HG03196 (cell line): Measurements from ENCODE around the gene FOXK2.
"Not testable (repeated sequence)": the region's sequence is repeated elsewhere in the genome, so short reads cannot be mapped to it uniquely, and the experiment has no call there.

Experiments used
- ATAC-seq: cut with Tn5 transposase; IDR thresholded peaks from one replicate; pipeline ENCODE4 v1.9.1; 2021; ENCODE audit not compliant: unreplicated experiment

FOXK2 gene

DNA sequence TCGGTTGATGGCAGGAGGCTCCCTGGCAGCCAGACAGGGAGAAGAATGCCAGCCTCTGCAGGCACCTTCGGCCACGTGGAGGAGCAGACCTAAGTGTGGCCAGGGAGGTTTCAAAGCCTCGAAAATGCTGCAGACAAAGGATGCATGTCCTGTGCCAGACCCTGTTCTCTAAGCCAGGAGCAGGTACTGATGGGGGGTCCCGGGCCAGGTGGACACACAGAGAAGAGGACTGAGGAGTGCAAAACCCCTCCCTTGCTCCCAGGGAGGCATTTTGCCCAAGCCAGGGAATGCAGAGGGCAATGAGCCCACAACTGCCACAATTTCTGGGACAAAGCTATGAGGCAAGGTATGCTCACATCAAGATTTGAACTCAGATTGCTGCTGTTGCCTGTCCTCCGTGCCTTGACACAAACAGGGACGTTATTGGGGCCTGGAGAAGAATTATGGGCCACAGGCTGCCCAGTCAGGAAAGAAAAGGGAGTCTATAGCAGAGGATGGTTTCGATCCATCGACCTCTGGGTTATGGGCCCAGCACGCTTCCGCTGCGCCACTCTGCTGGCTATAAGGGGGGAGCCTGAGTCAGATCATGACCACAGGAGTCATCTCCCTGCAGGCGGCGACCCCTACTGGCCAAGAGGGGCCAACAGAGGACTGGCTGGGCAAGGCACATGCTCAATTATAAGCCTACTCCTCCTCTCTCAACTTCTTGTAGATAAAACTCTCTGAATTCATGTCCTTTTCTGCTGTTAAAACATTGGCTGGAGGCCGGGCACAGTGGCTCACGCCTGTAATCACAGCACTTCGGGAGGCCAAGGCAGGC, 25.1 kb upstream of the FOXK2 start:
- ATAC-seq, result peak; percentile 48

DNA sequence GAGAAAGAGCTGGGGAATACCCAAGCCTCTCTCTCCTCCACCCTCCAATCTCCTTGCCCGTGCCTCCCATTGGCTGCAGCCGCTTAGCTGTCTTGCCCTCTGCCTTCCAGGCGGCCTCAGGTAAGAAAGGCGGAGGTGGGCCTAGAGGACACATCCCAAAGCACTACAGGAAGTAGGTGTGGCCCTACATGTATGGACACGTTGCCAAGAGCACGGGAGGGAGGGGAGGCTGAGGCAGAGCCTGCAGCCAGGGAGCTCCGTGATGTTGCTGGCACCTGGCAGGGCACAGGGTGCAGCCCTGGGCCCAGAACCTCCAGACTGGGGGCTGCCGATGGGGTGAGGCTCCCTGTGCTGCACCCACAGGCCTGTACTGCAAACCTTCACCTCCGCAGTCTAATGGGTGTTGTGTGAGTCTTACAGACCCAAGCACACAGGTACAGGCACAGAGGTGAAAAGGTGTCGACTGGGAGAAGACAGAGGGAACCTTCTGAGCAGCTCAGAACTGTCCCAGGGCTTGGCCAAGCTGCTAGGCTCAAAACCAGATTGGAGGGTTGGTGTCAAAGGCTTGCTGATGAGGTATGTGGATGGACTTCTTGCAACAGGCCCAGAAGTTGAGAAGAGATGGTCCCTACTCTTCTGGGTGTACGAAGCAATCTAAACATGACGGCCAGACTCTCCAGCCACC, 23.5 kb upstream of the FOXK2 start:
- ATAC-seq, result no peak

DNA sequence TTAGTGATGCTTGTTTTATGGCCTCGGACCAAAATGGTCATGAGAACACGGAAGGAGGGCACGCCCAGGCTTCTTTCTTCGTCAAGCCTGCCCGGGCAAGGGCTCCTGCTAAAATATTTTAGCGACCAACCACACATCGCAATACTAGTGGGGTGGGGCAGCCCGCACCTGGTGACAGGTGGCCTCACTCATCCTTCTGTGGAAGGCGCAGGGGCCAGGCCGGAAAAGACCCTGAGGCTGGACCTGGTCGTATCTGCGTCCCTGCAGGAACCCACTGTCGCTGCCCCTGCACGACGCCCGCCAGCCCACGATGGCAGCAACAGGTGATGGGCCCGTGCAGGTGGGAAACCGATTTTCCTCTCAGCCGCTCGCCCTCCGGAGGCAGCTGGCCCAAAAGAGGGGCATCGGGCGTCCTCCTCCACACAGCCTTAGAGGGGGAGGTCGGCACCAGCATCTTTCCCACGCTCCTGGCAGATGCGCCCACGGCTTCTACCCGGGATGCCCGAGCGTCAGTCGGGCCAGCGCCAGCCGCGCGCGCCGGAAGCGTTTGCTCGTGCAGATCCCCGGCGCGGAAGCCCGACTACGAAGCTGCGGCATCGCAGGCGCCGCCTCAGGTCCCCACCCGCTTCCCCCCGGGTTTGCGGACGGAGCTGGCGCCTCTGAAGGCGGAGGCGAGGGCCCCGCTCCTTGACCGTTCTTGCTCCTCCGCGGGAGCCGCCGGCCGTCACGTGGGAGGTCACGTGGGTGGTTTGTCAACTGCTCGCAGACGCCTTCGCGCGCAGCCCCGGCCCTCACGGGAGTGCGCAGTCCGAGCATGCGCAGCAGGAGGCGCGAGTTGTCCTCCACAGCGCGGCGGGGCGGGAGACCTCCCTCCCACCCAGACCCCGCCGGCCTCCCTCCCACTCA, 22.8 kb upstream of the FOXK2 start:
- peak; percentile 51 for ATAC-seq

DNA sequence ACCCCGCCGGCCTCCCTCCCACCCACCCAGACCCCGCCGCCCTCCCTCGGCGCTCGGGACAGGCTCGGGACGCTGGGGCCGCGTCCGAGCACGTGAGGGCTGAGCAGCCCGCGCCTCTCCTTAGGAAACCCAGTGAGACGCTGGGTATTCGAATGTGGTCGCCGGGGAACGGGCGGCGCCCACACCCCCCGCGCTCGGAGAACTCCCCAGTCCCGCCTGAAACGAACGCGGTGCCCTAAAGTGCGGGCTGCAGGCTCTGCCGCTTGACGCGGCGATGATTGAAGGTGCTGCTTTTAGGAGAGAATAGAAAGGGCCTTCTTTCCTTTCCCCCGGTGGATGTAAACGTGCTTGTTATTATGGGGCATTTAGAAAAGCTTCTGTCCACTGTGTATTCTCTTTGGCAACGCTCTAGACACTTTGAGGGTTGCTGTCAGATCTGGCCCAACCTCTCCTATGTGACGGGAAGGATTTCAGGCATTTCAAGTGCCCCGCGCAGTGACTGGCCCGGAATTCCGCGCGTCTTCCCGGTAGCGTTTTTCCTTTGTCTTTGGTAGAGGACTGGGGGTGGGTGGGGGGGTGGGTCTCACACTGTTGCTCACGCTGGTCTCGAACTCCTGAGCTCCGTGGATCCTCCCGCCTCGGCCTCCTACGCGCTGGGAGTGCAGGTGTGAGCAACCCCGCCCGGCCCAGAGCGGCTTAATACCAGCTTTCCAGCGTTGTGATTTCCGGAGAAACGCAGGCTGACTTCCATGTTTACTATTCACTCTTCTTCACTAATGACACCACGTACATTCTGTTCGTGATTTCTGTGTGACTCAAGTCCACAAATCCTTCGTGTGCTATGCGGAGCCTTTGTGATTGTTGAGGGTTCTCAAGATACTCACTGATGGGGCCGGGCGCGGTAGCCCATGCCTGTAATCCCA, 21.8 kb upstream of the FOXK2 start:
- no peak for ATAC-seq

DNA sequence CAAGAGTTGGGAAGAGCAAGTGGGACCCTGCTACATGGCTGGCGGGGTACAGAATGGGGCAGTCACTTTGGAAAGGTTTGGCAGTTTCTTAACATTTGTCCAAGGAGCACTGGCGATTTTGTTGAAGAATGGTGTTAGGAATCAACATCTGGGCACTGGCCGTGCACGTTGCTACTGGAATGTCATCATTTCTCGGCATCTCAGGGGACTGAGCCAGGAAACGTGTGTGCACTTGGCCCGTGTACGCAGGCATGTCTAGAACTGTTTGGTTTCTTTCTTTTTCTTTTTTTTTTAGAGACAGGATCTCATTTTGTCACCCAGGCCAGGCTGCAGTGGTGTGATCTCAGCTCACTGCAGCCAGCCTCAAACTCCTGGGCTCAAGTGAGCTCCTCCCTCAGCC, 17.3 kb upstream of the FOXK2 start:
- ATAC-seq, result no peak

DNA sequence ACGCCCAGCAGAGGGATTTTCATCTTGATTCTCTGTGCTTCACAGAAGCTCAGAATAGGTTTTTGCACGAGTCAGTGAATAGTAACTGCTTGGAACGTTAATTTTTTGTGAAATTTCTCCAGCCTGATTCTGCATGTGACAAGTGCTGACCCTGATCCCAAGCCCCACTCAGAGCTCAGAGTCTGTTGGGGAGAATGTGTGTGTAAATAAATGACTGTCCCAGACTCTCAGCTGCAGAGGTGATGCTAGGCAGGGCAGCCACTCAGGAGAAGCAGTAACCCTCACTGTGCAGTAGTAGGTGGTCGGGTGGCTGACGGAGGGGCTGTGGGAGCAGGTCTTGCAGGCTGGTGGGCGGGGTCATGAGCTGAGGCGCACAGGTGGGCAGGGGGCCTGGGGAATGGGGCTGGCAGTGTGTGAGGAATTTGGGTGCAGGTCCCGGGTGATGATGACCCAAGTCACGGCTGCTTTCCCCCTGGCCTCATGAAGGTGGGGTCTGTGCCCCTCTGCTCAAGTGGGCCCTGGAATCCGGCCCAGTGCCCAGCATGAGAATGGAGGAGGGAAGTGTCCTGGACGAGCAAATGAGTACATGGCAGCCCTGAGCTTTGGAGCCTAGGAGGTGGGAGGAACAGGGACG, 16.3 kb upstream of the FOXK2 start:
- no peak for ATAC-seq

DNA sequence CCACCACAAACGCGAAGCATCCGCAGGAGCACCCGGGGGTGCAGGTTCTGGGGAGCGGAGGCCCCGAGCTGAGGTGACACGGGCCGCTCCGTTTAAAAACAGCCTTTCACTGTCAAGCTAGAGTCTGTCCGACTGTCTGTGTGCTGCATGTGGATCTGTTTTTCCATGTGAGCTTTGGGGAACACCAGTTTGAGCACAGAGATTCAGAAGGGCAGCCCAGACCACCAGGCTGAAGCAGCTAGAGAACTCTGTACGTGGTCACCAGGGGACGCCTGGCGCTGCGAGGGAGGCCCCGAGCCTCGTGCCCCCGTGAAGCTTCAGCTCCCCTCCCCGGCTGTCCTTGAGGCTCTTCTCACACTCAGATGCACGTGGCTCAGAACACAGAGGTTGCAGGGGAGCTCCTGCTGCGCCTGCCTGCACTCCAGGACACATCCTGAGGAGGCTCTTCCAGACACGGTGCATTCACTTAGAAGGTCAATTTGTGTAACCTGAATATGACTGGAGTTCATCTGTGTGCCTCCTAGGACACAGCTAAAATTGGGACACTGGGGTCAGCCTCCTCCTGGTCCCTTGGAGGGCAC, 15.7 kb upstream of the FOXK2 start:
- ATAC-seq, result no peak

DNA sequence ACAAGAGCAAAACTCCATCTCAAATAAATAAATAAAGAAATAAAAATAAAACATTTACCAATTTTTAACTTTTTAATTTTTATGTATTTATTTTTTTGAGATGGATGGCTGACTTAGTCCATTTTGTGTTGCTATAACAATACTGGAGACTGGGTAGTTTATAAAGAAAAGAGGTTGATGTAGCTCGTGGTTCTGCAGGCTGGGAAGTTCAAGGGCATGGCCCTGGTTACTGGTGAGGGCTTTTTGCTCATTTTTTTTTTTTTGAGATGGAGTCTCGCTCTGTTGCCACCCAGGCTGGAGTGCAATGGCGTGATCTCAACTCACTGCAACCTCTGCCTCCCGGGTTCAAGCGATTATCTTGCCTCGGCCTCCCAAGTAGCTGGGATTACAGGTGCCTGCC, 14.2 kb upstream of the FOXK2 start:
- no peak for ATAC-seq

DNA sequence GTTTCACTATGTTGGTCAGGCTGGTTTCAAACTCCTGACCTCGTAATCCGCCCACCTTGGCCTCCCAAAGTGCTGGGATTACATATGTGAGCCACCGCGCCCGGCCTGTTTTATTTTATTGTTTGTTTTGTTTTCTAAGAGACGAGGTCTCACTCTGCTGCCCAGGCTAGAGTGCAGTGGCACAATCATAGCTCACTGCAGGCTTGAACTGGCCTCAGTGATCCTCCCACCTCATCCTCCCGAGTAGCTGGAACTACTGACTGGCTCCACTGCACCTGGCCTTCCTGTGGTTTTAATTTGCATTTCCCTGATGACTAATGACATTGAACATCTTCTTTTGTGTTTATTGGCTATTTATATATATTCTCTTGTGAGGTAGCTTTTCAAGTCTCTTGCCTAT, 13.1 kb upstream of the FOXK2 start:
- ATAC-seq, result peak; percentile 87

DNA sequence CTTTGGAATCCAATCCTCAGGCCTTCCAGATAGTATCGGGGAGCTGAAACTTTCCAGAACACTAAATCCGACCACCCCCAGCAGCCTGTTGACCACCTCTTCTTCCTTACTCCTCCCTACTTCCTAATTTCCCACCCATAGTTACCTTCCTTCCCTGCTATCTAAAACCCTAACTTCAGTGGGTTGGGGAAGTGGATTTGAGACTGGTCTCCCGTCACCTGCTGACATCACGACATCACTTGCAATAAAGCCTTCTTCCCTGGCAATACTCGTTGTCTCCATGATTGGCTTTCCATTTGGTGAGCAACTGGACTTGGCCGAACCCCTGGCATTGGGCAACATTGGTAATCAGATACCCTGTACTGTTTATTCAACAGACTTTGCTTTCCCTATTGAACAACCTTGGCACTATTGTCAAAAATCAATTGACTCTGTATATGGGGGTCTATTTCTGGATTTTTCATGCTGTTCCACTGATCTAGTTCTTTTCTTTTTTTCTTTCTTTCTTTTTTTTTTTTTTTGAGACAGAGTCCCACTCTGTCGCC, 11.8 kb upstream of the FOXK2 start:
- ATAC-seq, result no peak

DNA sequence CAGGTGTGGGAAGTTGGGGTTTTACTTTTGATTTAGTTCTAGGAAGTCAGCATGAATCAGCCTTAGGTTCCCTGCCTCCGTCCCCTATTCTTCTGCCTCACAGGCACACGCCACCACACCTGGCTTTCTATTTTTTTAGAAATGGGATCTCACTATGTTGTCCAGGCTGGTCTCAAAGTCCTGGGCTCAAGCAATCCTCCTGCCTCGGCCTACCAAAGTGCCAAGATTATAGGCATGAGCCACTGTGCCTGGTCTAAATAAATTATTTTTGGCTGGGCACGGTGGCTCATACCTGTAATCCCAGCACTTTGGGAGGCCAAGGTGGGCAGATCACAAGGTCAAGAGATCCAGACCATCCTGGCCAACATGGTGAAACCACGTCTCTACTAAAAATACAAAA, 7.9 kb upstream of the FOXK2 start:
- ATAC-seq, result not testable (repeated sequence)

DNA sequence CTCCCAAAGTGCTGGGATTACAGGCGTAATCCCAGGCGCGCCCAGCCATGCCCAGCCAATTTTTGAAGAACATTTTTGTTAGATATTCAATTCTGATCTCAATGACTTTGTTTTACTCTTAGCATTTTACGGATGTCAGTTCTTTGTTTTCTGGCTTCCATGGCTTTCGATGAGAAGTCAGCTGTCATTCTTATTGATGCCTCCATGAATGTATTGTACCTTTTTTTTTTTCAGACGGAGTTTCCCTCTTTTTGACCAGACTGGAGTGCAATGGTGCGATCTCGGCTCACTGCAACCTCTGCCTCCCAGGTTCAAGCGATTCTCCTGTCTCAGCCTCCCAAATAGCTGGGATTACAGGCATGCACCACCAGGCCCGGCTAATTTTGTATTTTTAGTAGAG, 5.7 kb upstream of the FOXK2 start:
- not testable (repeated sequence) for ATAC-seq

DNA sequence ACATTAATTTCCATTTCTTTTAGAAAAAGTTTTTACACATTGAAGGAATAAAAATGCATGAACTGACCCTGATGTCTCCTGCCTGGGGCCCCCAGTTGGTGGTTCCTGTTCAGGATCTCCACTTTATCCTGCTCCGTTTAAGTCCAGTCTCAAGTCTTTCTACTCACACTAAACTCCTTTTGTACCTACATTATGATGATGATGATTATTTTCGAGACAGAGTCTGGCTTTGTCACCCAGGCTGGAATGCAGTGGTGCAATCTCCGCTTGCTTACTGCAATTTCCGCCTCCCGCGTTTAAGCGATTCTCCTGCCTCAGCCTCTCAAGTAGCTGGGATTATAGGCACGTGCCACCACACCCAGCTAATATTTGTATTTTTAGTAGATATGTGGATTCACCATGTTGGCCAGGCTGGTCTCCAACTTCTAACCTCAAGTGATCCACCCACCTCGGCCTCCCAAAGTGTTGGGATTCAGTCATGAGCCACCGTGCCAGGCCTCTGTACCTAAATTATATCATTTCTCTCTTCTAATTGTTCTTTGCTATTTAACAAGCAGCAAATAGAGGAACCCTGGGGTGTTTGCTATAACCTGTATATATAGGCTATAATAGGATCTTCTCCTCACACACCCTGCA, 2.2 kb upstream of the FOXK2 start:
- no peak for ATAC-seq

DNA sequence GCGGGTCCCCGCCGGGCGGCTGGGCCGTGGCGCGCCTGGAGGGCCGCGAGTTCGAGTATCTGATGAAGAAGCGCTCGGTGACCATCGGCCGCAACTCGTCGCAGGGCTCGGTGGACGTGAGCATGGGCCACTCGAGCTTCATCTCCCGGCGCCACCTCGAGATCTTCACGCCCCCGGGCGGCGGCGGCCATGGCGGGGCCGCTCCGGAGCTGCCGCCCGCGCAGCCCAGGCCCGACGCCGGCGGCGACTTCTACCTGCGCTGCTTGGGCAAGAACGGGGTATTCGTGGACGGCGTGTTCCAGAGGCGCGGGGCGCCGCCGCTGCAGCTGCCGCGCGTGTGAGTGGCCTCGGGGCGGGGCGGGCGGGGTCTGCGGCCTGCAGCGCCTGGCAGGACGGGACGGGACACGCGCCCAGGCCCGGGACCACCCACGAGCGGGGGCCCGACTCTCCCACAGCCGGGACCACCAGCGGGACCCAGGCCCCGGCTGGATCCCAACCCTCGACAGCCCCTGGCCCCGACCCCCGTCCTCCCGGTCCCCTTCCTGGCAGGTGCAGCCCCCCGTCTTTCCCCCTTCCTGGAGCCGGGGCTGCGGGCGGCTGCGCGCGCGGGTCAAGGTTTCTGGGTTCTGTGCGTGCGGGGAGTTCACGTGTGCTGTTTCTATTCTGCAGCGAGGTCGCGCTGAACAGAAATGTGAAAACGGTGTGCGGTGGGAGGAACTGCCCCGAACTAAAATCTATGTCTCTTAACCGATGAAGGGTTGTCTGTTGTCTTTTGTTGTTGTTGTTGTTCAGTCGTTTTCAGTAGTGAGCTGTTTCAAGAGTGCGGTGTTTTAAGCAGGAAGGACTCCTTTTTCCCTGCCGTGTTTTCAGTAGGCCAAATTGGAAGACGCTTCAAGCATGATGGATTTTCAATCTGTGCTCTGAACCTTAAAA, 705 bp downstream of the FOXK2 start:
- ATAC-seq, result no peak

DNA sequence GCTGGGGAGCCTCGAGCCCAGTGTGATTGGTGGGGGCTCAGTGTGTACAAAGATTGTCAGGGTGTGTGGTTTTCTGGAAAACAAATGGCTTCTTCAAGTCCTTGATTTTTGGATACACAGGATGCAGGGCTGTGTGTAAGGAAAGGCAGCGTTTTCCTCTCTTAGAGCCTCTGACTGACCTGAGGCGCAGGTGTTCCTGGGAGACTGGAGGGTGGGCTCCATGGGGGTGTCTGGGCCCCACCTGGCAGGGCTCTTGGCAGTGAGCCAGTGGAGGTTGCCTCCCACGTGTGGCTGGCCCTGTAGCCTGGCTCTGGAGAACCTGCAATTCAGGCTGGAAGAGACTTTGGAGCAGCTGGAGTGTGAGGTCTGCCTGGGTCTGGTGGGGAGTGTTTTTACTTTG, 5.0 kb downstream of the FOXK2 start:
- ATAC-seq, result no peak

DNA sequence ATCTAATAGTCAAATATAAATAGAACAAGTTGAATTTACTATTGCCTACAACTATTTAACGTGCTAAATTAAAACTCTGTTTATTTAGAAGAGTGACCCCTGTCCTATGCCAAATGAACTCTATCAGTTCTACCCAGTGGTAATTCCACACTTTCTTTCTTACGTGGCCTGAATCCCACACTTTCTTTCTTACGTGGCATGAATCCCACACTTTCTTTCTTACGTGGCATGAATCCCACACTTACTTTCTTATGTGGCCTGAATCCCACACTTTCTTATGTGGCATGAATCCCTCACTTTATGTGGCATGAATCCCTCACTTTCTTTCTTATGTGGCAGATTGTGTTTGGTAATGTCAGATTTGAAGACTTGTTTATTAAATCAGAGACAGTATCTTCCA, 6.2 kb downstream of the FOXK2 start:
- ATAC-seq, result no peak

DNA sequence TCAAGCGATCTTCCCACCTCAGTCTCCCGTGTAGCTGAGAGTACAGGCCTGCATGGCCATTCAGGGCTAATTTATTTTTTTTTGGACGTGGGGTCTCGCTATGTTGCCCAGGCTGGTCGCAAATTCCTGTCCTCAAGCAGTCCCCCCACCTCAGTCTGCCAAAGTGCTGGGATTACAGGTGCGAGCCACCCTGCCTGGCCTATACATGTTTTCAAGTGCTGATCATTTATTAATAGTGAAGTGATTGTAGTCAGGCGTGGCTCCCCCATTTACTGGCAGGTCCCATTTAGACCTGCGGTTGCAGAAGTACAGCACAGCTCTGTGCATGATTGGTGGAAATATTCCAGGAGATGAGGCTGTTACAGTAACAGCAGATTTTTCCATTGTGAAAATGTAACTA, 8.4 kb downstream of the FOXK2 start:
- ATAC-seq, result no peak
